ENCODE results near the gene RMDN3.
A peak's percentile ranks its signal among the peaks of the same experiment; 100 is the strongest.

Gene RMDN3

GRCh38 chr15:40747685-40748631 is 7.1 kb downstream of the RMDN3 start:
- DNase-seq (ENCODE audit: low read depth in 2 of 2): no peak

GRCh38 chr15:40746916-40747418 is 8.1 kb downstream of the RMDN3 start:
- DNase-seq (ENCODE audit: low read depth in 2 of 2): no peak

GRCh38 chr15:40744815-40745152 is 10.3 kb downstream of the RMDN3 start:
- DNase-seq (ENCODE audit: low read depth in 2 of 2): no peak

- peak; percentile 50 to 61 for DNase-seq (ENCODE audit: low read depth in 2 of 2)
Observed at GRCh38 chr15:40743921-40744814, 10.9 kb downstream of the RMDN3 start.

- DNase-seq (ENCODE audit: low read depth in 2 of 2): no peak
Observed at GRCh38 chr15:40743485-40743901, 11.6 kb downstream of the RMDN3 start.

- no peak for DNase-seq (ENCODE audit: low read depth in 2 of 2)
Observed at GRCh38 chr15:40739854-40740253, 15.2 kb downstream of the RMDN3 start.

GRCh38 chr15:40739047-40739446 is 16.0 kb downstream of the RMDN3 start:
- no peak for DNase-seq (ENCODE audit: low read depth in 2 of 2)

- no peak for DNase-seq (ENCODE audit: low read depth in 2 of 2)
Observed at GRCh38 chr15:40737048-40737447, 18.0 kb downstream of the RMDN3 start.

- DNase-seq (ENCODE audit: low read depth in 2 of 2): no peak
Observed at GRCh38 chr15:40736575-40736974, 18.5 kb downstream of the RMDN3 start.

- no peak for DNase-seq (ENCODE audit: low read depth in 2 of 2)
Observed at GRCh38 chr15:40731034-40731433, 24.0 kb downstream of the RMDN3 start.

GRCh38 chr15:40723919-40724318 is 31.1 kb downstream of the RMDN3 start:
- no peak for DNase-seq (ENCODE audit: low read depth in 2 of 2)

GRCh38 chr15:40722934-40723333 is 32.1 kb downstream of the RMDN3 start:
- no peak for DNase-seq (ENCODE audit: low read depth in 2 of 2)

- DNase-seq (ENCODE audit: low read depth in 2 of 2): no peak
Observed at GRCh38 chr15:40722354-40722753, 32.7 kb downstream of the RMDN3 start.

GRCh38 chr15:40721701-40722100 is 33.4 kb downstream of the RMDN3 start:
- DNase-seq (ENCODE audit: low read depth in 2 of 2): no peak

- no peak for DNase-seq (ENCODE audit: low read depth in 2 of 2)
Observed at GRCh38 chr15:40716165-40716564, 38.9 kb downstream of the RMDN3 start.

- DNase-seq (ENCODE audit: low read depth in 2 of 2): no peak
Observed at GRCh38 chr15:40714144-40714543, 40.9 kb downstream of the RMDN3 start.

- no peak for DNase-seq (ENCODE audit: low read depth in 2 of 2)
Observed at GRCh38 chr15:40706121-40706520, 48.9 kb downstream of the RMDN3 start.

- no peak for DNase-seq (ENCODE audit: low read depth in 2 of 2)
Observed at GRCh38 chr15:40702077-40702476, 53.0 kb downstream of the RMDN3 start.

GRCh38 chr15:40697916-40698315 is 57.1 kb downstream of the RMDN3 start:
- DNase-seq (ENCODE audit: low read depth in 2 of 2): no peak

GRCh38 chr15:40696228-40696627 is 58.8 kb downstream of the RMDN3 start:
- DNase-seq (ENCODE audit: low read depth in 2 of 2): no peak

- DNase-seq (ENCODE audit: low read depth in 2 of 2): no peak
Observed at GRCh38 chr15:40695469-40695890, 59.6 kb downstream of the RMDN3 start.

- peak; percentile 79 to 85 for DNase-seq (ENCODE audit: low read depth in 2 of 2)
Observed at GRCh38 chr15:40694688-40695468, 60.2 kb downstream of the RMDN3 start, which contains the start of gene RAD51. Gene RAD51, plus strand, starts transcription at chr15:40695174. Its CDS starts 3,585 bp downstream, at chr15:40698759.
